A204.1 (cell line): ENCODE data around the gene SDHA.
"Not testable (repeated sequence)": the region's sequence is repeated elsewhere in the genome, so short reads cannot be mapped to it uniquely, and the experiment has no call there.

Source experiments
- FAIRE-seq: peaks from 2 replicates; lab custom pipeline; 2012; peaks lifted over from hg19 to GRCh38; lab: Jason Lieb, UNC

Gene SDHA

DNA sequence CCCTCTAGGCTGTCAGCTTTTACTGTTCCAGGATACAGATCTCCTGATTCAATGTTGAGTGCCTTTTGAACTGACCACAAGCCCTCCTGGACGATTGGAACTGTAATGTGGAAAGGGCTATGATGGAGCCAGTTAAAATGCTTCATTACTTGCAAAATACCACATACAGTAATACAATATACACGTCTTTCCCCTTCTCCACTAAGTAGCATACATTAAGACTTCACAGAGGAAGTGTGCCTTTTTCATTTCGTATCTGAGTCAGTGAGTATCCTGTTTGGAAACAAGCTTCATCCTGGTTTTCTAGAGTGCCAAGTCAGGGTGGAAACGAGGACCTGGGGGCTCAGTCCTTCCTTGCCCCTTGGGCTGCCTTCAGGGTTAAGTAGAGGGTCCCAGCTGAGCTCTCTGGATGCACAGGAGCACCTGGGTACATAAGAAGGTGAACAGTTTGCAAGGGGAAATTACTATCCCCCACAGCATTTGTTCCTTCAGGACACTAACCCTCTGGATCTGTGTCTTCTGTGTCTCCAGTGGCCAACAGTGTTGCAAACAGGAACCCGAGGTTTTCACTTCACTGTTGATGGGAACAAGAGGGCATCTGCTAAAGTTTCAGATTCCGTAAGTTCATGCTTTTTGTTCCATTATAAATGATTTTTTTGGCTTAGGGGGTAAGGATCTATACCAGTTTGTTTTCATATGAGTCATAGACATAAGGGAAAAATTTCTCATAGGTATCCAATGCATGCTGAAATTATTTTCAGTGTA, 5.0 kb downstream of the SDHA start:
- FAIRE-seq = not testable (repeated sequence)

DNA sequence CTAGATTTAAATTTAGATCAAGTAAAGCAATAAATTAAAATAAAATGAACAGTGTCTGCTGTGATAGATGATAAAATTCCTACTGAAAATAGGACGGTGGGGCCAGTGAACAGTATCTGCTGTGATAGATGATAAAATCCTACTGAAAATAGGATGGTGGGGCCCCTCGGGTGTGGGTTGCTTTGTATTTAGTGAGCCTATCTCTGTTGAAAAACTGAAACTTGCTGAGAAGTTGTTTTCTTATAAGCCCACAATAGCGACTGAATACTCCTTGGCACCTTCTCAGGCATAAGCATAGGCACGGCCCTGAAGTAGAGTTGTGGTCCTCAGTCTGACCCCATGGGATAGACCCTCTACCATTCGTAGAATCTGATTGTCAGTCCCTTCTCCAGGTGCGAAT, 5.7 kb downstream of the SDHA start:
- FAIRE-seq = no peak

DNA sequence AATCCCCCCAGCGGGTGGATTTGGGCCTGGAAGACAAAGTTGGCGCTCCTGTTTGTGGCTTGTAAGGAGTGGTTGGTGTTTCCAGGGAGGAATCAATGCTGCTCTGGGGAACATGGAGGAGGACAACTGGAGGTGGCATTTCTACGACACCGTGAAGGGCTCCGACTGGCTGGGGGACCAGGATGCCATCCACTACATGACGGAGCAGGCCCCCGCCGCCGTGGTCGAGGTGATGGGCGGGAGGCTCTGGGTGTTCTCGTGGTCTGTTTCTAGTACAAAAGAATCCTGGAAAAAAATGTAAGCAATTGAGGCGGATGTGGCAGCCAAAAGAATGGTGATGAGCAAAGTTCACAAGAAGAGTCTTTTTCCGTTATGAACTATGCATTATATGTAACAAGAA, 7.2 kb downstream of the SDHA start:
- FAIRE-seq = no peak

DNA sequence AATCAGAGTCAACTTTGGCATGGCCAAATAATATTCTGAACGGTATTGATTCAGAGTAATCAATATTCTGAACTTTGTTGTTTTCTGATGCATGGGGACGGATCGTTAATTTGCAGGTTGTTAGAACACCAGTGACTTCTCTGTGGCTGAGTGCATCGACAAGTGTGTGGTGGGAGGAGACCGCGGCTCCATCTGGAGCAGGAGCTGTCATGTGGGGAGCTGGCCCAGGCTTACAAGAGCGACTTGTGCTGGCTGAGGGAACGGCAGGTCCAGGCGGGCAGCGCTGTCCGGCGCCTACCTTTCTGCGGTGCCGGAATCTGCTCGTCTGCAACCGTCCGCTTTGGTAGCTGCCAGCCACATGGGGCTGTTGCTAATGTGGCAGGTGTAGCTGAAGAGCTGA, 9.3 kb downstream of the SDHA start:
- not testable (repeated sequence) for FAIRE-seq

DNA sequence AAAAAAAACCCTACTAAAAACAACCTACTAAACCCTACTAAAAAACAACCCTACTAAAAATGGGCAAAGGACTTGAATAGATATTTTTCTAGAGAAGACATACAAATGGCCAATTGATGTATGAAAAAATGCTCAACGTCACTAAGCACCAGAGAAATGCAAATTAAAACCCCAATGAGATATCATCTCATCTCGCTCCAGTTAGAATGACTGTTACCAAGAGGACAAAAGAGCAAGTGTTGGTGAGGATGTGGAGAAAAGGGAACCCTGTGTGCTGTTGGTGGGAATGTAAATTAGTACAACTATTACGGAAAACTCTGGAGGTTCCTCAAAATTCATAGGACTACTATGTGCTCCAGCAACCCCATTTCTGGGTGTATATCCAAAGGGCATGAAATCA, 10.8 kb downstream of the SDHA start:
- no peak for FAIRE-seq

DNA sequence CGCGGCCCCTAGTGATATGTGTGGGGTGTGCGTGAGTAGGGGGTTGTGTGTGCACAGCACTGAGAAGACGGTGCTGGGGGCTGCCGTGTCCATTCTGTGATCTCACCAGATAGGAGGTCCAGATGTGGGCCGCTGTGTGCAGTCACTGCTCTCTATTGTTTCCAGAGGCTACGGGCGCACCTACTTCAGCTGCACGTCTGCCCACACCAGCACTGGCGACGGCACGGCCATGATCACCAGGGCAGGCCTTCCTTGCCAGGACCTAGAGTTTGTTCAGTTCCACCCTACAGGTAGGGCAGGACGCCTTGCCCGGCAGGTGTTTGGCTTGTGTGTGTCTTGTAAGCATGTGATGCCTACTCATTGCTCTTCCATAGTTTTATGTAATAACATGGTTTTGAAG, 12.6 kb downstream of the SDHA start:
- no peak for FAIRE-seq

DNA sequence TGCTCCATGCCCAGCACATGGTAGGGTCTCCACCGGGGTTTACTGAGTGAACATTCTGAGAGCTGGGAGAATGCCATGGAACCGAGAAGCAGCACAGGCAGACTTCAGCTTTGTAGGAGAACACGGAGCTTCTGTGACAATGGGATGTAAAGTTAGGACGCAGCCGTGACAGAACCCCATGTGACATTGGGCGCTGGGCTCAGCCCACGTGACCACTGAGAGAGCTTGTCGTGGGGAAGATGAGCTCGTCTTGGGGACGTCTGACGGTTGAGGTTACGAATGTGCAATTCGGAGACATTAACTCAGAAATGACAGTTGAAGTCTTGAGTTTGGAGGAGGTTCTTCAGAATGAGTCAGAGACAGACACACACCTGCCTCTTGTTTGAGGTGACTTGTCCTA, 13.5 kb downstream of the SDHA start:
- FAIRE-seq = no peak

DNA sequence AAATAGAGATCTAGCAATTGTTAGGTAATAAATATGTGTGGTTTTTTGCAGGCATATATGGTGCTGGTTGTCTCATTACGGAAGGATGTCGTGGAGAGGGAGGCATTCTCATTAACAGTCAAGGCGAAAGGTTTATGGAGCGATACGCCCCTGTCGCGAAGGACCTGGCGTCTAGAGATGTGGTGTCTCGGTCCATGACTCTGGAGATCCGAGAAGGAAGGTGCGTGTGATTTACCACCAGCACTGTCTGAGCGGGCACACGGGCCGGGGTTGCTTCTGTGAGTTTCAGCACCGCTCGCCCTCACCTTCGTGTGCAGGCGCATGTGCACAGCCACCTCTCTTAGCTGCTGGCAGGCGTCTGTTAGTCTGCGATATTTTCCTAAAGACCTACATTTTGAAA, 15.3 kb downstream of the SDHA start:
- FAIRE-seq = not testable (repeated sequence)

DNA sequence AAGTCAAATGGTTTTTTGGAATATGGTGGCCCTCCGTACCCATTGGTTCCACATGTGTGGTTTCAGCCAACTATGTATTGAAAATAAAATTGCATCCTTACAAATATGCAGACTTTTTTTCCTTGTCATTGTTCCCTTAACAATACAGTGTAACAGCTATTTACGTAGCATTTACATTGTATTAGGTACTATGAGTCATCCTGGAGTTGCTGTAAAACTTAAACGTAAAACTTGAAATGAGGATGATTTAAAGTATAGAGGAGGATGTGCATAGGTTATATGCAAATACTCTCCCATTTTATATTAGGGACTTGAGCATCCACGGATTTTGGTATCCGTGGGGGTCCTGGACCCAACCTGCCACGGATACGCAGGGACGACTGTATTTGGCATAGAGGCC, 16.3 kb downstream of the SDHA start:
- no peak for FAIRE-seq

DNA sequence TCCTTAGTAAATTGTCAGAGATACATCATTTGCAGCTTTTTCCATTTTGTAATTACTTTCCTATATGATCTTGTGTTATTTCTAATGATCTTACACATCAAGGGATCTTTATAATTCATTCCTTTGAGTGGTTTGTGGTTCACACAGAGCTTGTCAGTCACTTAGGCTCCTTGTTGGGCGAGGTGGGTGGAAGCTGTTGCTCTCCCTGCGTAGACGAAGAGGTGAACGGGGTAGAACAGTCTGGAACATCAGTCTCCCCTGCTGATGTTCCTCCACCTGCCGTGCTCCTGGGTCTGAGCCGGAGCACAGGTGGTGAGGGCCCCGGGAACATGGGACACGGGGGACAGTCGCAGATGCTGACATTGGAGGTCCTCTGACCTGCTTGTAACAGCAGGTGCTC, 17.4 kb downstream of the SDHA start:
- not testable (repeated sequence) for FAIRE-seq

DNA sequence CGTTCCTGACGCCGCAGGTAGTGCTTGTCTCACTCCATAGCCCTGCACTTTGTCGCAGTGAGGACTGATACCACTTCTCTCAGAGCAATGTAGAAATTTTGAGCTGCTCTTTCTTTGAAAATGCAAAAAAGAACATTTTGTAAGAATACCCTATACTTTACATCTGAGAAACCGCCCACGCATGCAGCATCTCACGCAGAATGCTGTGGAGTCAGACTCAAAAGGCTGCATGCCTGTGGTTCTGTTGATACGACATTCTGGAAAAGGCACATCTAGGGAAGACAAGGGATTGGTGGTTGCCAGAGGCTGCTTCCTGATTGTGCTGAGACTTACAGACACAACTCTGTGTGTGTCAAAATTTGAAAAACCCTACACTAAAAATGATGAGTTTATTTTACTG, 19.8 kb downstream of the SDHA start:
- not testable (repeated sequence) for FAIRE-seq

DNA sequence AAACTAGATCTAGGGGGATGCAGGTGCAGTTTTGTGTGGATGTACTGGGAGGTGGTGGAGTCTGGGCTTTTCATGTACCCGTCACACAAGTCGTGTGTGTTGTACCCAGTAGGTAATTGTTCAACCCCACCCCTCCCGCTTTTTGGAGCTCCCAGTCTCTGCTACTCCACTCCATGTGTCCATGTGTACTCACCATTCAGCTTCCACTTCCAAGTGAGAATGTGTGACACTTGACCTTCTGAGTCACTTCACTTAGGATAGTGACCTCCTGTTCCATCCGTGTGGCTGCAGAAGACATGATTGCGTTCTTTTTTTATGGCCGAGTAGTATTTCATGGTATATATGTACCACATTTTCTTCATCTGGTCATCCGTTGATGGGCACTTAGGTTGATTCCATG, 22.4 kb downstream of the SDHA start:
- FAIRE-seq = not testable (repeated sequence)

DNA sequence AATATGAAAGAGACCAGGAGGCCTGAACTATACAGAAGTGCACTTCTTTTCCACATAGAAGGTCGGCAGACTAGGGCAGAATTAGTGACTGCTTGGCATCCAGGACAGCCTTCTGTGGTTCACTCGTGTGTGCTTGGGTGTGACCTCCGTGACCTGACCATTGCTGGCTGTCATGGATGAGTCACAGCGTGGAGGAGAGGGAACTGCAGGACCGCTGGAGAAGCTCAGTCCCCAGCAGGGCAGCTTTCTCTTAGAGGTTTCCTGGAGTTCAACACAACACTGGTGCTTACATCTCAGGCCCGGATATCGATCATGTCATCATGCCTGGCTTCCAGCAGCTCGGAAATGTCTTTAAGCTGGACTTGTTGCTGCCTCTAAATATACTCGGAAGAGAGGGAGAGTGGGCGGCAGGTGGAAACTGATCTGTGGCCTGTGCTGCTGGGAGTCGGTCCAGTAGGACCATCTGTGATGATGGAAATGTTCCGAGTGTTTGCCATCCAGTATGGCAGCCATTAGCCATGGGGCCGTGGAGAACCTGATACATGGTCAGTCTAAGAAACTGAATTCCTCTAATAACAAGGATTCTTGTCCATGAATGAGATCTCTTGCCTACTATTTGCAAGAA, 23.0 kb downstream of the SDHA start:
- not testable (repeated sequence) for FAIRE-seq

DNA sequence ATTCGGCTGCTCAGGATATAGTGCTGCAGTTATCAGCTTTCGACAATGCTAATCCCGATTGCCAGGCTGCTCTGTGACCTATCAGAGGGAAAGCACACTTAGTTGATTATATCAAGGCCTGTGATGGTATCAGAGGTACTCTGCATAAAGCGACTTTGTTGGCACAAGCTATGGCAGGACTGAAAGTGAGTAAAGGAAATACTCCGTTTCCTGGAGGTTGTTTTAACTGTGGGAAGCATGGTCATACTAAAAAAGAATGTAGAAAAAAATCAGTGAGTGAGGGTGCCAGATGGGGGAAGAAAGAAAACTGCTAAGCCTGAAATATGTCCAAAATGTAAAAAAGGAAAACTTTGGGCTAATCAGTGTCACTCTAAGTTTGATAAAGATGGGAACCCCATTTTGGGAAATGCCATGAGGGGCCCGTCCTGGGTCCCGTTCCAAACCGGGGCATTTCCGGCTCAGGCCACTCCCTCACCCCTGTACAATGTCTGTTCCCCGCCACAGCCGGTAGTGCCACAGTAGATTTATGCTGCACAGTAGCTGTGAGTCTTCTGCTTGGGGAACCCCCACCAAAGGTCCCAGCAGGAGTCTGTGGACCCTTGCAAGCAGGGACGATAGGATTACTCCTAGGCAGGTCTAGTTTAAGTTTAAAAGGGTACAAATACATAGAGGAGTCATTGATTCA, 25.7 kb downstream of the SDHA start:
- FAIRE-seq = not testable (repeated sequence)

DNA sequence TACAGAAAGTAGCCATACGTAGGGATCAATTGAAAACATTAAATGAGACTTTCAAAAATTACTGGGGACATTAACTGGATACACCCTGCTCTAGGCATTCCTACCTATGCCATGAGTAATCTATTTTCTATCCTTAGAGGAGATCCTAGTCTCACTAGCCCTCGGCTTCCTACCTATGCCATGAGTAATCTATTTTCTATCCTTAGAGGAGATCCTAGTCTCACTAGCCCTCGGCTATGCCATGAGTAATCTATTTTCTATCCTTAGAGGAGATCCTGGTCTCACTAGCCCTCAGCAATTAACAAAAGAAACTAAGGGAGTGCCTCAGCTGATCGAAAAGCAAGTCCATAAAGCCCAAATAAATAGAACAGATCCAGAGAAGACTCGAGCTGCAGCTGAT, 27.6 kb downstream of the SDHA start:
- not testable (repeated sequence) for FAIRE-seq

DNA sequence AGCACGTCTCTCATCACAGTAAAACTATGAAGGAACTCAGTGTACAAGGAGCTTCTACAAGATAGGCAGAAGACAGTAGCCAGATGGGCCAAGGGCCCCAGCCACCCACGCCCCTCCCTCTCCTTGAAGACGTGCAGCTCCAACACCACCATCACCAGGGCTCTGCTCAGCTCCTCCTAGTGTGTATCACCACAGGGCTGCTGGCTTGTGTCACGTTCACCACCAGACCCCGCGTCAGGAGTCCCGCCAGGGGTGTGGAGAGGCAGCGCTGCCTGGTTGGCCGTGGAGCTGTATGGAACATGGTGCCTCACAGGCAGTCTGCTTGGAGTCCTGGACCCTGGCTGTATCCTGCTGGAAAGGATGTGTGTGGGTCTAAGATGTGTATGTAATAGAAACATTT, 32.3 kb downstream of the SDHA start:
- not testable (repeated sequence) for FAIRE-seq

DNA sequence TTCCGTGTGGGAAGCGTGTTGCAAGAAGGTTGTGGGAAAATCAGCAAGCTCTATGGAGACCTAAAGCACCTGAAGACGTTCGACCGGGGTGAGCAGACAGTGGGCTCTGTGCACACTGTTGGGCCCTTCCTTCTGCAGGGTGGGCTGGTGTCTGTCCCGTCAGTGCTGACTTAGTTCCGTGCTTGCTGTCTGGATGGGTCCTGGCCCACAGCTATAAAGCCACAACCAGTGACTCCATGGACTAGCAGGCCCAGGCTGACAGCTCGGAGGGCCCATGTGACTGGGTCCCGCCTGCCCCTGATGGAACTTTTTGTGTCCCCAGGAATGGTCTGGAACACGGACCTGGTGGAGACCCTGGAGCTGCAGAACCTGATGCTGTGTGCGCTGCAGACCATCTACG, 32.9 kb downstream of the SDHA start:
- not testable (repeated sequence) for FAIRE-seq

DNA sequence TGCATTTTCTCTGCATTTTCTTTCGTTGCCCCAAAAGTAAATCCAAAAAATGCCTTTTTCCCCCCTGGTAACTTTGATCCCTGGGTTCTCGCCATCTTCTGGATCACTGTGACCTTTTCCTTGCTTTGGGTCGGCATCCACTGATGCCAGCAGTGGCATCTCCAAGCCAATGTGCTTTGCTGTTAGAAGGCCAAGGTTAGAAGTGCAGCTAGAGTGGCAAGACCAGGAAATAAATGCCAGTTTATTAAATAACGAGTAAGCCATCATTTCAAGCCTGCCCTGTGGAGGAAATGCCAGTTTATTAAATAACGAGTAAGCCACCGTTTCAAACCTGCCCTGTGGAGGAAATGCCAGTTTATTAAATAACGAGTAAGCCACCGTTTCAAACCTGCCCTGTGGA, 33.4 kb downstream of the SDHA start:
- not testable (repeated sequence) for FAIRE-seq

DNA sequence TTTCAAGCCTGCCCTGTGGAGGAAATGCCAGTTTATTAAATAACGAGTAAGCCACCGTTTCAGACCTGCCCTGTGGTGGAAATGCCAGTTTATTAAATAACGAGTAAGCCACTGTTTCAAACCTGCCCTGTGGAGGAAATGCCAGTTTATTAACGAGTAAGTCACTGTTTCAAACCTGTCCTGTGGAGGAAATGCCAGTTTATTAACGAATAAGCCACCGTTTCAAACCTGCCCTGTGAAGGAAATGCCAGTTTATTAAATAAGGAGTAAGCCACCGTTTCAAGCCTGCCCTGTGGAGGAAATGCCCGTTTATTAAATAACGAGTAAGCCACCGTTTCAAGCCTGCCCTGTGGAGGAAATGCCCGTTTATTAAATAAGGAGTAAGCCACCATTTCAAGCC, 33.9 kb downstream of the SDHA start:
- not testable (repeated sequence) for FAIRE-seq

DNA sequence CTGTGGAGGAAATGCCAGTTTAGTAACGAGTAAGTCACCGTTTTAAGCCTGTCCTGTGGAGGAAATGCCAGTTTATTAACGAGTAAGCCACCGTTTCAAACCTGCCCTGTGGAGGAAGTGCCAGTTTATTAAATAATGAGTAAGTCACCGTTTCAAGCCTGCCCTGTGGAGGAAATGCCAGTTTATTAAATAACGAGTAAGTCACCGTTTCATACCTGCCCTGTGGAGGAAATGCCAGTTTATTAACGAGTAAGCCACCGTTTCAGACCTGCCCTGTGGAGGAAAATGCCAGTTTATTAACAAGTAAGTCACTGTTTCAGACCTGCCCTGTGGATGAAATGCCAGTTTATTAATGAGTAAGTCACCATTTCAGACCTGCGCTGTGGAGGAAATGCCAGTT, 34.4 kb downstream of the SDHA start:
- FAIRE-seq = no peak

DNA sequence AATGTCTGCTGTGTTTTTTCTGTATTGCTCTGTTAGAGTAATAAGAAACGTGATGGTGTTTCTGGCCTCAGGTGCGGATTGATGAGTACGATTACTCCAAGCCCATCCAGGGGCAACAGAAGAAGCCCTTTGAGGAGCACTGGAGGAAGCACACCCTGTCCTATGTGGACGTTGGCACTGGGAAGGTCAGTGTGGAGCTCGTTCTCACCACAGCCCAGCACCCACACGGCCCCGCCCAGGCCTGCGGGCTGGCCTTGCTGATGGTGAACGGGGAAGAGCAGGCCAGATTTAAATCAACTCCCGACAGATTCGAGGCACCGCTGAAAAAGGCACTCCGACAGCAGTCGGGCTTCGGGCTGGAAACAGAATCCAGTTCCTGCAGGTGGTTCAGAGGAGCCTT, 36.2 kb downstream of the SDHA start:
- not testable (repeated sequence) for FAIRE-seq

DNA sequence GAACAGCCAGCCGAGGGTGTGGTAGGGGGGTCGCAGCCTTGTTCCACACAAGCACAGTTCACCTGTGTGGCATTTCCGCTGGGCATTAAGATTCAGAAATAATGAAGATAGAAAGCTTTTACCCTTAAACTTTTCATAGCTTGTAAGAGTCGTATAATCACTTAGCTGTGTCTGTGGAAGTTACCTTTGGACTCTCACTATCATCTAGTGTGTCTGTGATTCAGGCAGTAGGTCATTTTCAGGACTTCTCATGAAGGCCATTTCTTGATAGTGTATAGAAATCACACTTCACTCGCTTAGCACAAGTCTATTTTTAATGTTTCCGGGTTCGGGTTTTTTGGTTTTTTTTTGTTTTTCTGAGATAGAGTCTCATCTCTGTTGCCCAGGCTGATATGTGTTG, 37.0 kb downstream of the SDHA start:
- FAIRE-seq = not testable (repeated sequence)

DNA sequence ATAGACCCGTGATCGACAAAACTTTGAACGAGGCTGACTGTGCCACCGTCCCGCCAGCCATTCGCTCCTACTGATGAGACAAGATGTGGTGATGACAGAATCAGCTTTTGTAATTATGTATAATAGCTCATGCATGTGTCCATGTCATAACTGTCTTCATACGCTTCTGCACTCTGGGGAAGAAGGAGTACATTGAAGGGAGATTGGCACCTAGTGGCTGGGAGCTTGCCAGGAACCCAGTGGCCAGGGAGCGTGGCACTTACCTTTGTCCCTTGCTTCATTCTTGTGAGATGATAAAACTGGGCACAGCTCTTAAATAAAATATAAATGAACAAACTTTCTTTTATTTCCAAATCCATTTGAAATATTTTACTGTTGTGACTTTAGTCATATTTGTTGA, 38.2 kb downstream of the SDHA start:
- not testable (repeated sequence) for FAIRE-seq
